GM18870 (cell line): ENCODE measurements around the gene TAS2R30.

Source experiments
- ATAC-seq: cut with Tn5 transposase; IDR thresholded peaks from one replicate; pipeline ENCODE4 v1.9.1; 2021; ENCODE audit warnings: moderate library complexity; ENCODE audit not compliant: unreplicated experiment

TAS2R30 gene

GRCh38 chr12:11134305-11134704, at the start of gene TAS2R30:
Gene TAS2R30 (minus strand): TSS chr12:11134644. CDS start chr12:11134244, 400 bp downstream.
- ATAC-seq = no peak

GRCh38 chr12:11183011-11183410, 48.6 kb upstream of the TAS2R30 start:
- ATAC-seq = no peak

GRCh38 chr12:11182529-11182928, 48.1 kb upstream of the TAS2R30 start:
- ATAC-seq = no peak

GRCh38 chr12:11178250-11178649, 43.8 kb upstream of the TAS2R30 start:
- no peak for ATAC-seq

GRCh38 chr12:11174022-11174421, 39.6 kb upstream of the TAS2R30 start:
- ATAC-seq = no peak

- ATAC-seq = no peak
Observed at GRCh38 chr12:11171969-11172675, 37.7 kb upstream of the TAS2R30 start.

GRCh38 chr12:11171145-11171968, 36.9 kb upstream of the TAS2R30 start, which contains the start of gene SMIM10L1:
Gene SMIM10L1 (plus strand): TSS chr12:11171194. CDS start chr12:11171357, 163 bp downstream.
- ATAC-seq = peak; percentile 92

GRCh38 chr12:11170810-11171144, 36.3 kb upstream of the TAS2R30 start:
- ATAC-seq = no peak

- no peak for ATAC-seq
Observed at GRCh38 chr12:11166300-11166699, 31.9 kb upstream of the TAS2R30 start.

- no peak for ATAC-seq
Observed at GRCh38 chr12:11164384-11164783, 29.9 kb upstream of the TAS2R30 start.

- ATAC-seq = no peak
Observed at GRCh38 chr12:11162502-11162901, 28.1 kb upstream of the TAS2R30 start.

- no peak for ATAC-seq
Observed at GRCh38 chr12:11158885-11159444, 24.5 kb upstream of the TAS2R30 start.

GRCh38 chr12:11154400-11154925, 20.0 kb upstream of the TAS2R30 start:
- no peak for ATAC-seq

GRCh38 chr12:11152725-11153124, 18.3 kb upstream of the TAS2R30 start:
- ATAC-seq = no peak

- ATAC-seq = no peak
Observed at GRCh38 chr12:11150832-11151231, 16.4 kb upstream of the TAS2R30 start.

- ATAC-seq = no peak
Observed at GRCh38 chr12:11147420-11147819, 13.0 kb upstream of the TAS2R30 start.

GRCh38 chr12:11144297-11144696, 9.9 kb upstream of the TAS2R30 start:
- ATAC-seq = no peak

GRCh38 chr12:11143352-11143751, 8.9 kb upstream of the TAS2R30 start:
- no peak for ATAC-seq

GRCh38 chr12:11136075-11136474, 1.6 kb upstream of the TAS2R30 start:
- ATAC-seq = no peak

- no peak for ATAC-seq
Observed at GRCh38 chr12:11133816-11134215, 628 bp downstream of the TAS2R30 start.

GRCh38 chr12:11133162-11133561, 1.3 kb downstream of the TAS2R30 start:
- ATAC-seq = no peak

GRCh38 chr12:11130999-11131398, 3.4 kb downstream of the TAS2R30 start:
- ATAC-seq = no peak
